SK-N-SH treated with all-trans-retinoic acid at 6 μM for 48 hours (cell line): ENCODE results near the gene MRPL19.
"Not testable (repeated sequence)": the region's sequence is repeated elsewhere in the genome, so short reads cannot be mapped to it uniquely, and the experiment has no call there.

Experiments
- ATAC-seq: fragments of 200-7000 bp; cut with Tn5 transposase; 3 replicates; pipeline ENCODE4 v1.9.1; 2020; ENCODE audit warnings: mild to moderate bottlenecking, moderate library complexity
- ARNTL ChIP-seq: fragments of 450-650 bp; formaldehyde crosslinking; IDR thresholded peaks from 2 replicates; pipeline ENCODE4 v1.5.0; 2020; ENCODE audit warnings: low read depth, mild to moderate bottlenecking, moderate library complexity, borderline replicate concordance
- BACH2 ChIP-seq: fragments of 250-450 bp; sonication (Bioruptor Pico); IDR thresholded peaks from 2 replicates; pipeline ENCODE4 v1.9.0; 2021; ENCODE audit warnings: mild to moderate bottlenecking, borderline replicate concordance
- CREB5 ChIP-seq: fragments of 250-450 bp; sonication (Bioruptor Pico); IDR thresholded peaks from 2 replicates; pipeline ENCODE4 v1.5.1; 2020; ENCODE audit warnings: low read depth, mild to moderate bottlenecking, moderate library complexity
- CSDC2 ChIP-seq: fragments of 250-450 bp; sonication (Bioruptor Pico); IDR thresholded peaks from 2 replicates; pipeline ENCODE4 v1.5.0; 2020; ENCODE audit warnings: mild to moderate bottlenecking, moderate library complexity
- CSRNP3 ChIP-seq: fragments of 250-450 bp; sonication (Bioruptor Pico); IDR thresholded peaks from 2 replicates; pipeline ENCODE4 v1.5.1; 2021; ENCODE audit warnings: mild to moderate bottlenecking, moderate library complexity
- ESRRG ChIP-seq: fragments of 250-450 bp; sonication (Bioruptor Pico); IDR thresholded peaks from 2 replicates; pipeline ENCODE4 v1.6.1; 2021; ENCODE audit warnings: mild to moderate bottlenecking
- GLIS3 ChIP-seq: fragments of 250-450 bp; sonication (Bioruptor Pico); IDR thresholded peaks from 2 replicates; pipeline ENCODE4 v1.5.0; 2020; ENCODE audit warnings: mild to moderate bottlenecking, moderate library complexity
- ISL1 ChIP-seq: fragments of 250-450 bp; sonication (Bioruptor Pico); IDR thresholded peaks from 2 replicates; pipeline ENCODE4 v2.1.2; 2022; ENCODE audit warnings: mild to moderate bottlenecking, moderate library complexity
- OSR1 ChIP-seq: fragments of 250-450 bp; sonication (Bioruptor Pico); IDR thresholded peaks from 2 replicates; pipeline ENCODE4 v1.8.0; 2022; ENCODE audit warnings: moderate library complexity, mild to moderate bottlenecking, inconsistent platforms
- PATZ1 ChIP-seq: fragments of 250-450 bp; sonication (Bioruptor Pico); IDR thresholded peaks from 2 replicates; pipeline ENCODE4 v1.8.0; 2020; ENCODE audit warnings: mild to moderate bottlenecking, moderate library complexity, borderline replicate concordance
- POU6F1 ChIP-seq: fragments of 250-450 bp; sonication (Bioruptor Pico); IDR thresholded peaks from 2 replicates; pipeline ENCODE4 v1.8.0; 2021; ENCODE audit warnings: low read depth, mild to moderate bottlenecking, moderate library complexity, borderline replicate concordance
- PPARA ChIP-seq: fragments of 250-450 bp; sonication (Bioruptor Pico); IDR thresholded peaks from 2 replicates; pipeline ENCODE4 v1.5.0; 2020; ENCODE audit warnings: mild to moderate bottlenecking, borderline replicate concordance
- RARB ChIP-seq: fragments of 250-450 bp; sonication (Bioruptor Pico); IDR thresholded peaks from 2 replicates; pipeline ENCODE4 v1.8.0; 2021; ENCODE audit warnings: mild to moderate bottlenecking, moderate library complexity
- SNAI2 ChIP-seq: fragments of 250-450 bp; sonication (Bioruptor Pico); IDR thresholded peaks from 2 replicates; pipeline ENCODE4 v1.5.0; 2020; ENCODE audit warnings: mild to moderate bottlenecking, moderate library complexity
- TCF4 ChIP-seq: fragments of 250-450 bp; sonication (Bioruptor Pico); IDR thresholded peaks from 2 replicates; pipeline ENCODE4 v1.8.0; 2021; ENCODE audit warnings: mild to moderate bottlenecking, moderate library complexity, borderline replicate concordance
- TOX ChIP-seq: fragments of 250-450 bp; sonication (Bioruptor Pico); IDR thresholded peaks from 2 replicates; pipeline ENCODE4 v1.8.0; 2021; ENCODE audit warnings: mild to moderate bottlenecking, moderate library complexity, borderline replicate concordance
- TSHZ2 ChIP-seq: fragments of 250-450 bp; sonication (Bioruptor Pico); IDR thresholded peaks from 2 replicates; pipeline ENCODE4 v1.5.0; 2020; ENCODE audit warnings: mild to moderate bottlenecking, moderate library complexity
- ZC3H10 ChIP-seq: fragments of 250-450 bp; sonication (Bioruptor Pico); IDR thresholded peaks from 2 replicates; pipeline ENCODE4 v1.5.1; 2021; ENCODE audit warnings: mild to moderate bottlenecking, moderate library complexity
- ZFP3 ChIP-seq: fragments of 250-450 bp; sonication (Bioruptor Pico); IDR thresholded peaks from 2 replicates; pipeline ENCODE4 v1.5.0; 2020; ENCODE audit warnings: mild to moderate bottlenecking, moderate library complexity
- ZFP30 ChIP-seq: fragments of 450-650 bp; formaldehyde crosslinking; IDR thresholded peaks from 2 replicates; pipeline ENCODE4 v1.5.0; 2022; ENCODE audit warnings: mild to moderate bottlenecking, moderate library complexity
- ZNF565 ChIP-seq: fragments of 450-650 bp; formaldehyde crosslinking; conservative IDR thresholded peaks from 2 replicates; pipeline ENCODE4 v1.5.0; 2020; ENCODE audit warnings: low read depth, mild to moderate bottlenecking, moderate library complexity
- ZNF70 ChIP-seq: fragments of 450-650 bp; formaldehyde crosslinking; IDR thresholded peaks from 2 replicates; pipeline ENCODE4 v1.5.0; 2020; ENCODE audit warnings: mild to moderate bottlenecking, moderate library complexity
- ZNF8 ChIP-seq: fragments of 450-650 bp; formaldehyde crosslinking; IDR thresholded peaks from 2 replicates; pipeline ENCODE4 v1.5.0; 2020; ENCODE audit warnings: mild to moderate bottlenecking, moderate library complexity

The MRPL19 gene

GRCh38 chr2:75710577-75711253 is 64.1 kb downstream of the MRPL19 start, which contains the start of gene GCFC2:
Gene GCFC2 (minus strand): TSS chr2:75710915. CDS start chr2:75710855, 60 bp downstream.
- TF ChIP-seq TSHZ2 (CRISPR knock-in tag) (peak; percentile 60), CREB5 (CRISPR knock-in tag) (no peak), TCF4 (CRISPR knock-in tag) (no peak), ISL1 (0 out of 2 replicates have a peak, but pooled peaks have one; percentile 10), OSR1 (CRISPR knock-in tag) (no peak), TOX (CRISPR knock-in tag) (no peak), ZC3H10 (CRISPR knock-in tag) (no peak), POU6F1 (CRISPR knock-in tag) (no peak), ZFP30 (CRISPR knock-in tag) (no peak), PPARA (CRISPR knock-in tag) (no peak), ZNF70 (no peak), ZNF565 (no peak), ARNTL (CRISPR knock-in tag) (no peak), SNAI2 (CRISPR knock-in tag) (no peak), CSRNP3 (CRISPR knock-in tag) (no peak), BACH2 (no peak), GLIS3 (CRISPR knock-in tag) (no peak), CSDC2 (CRISPR knock-in tag) (peak; percentile 63; the same call in 1 of the 2 replicates), ESRRG (CRISPR knock-in tag) (no peak), ZFP3 (CRISPR knock-in tag) (0 out of 2 replicates have a peak, but pooled peaks have one; percentile 54), PATZ1 (CRISPR knock-in tag) (no peak), ZNF8 (CRISPR knock-in tag) (no peak), RARB (CRISPR knock-in tag) (no peak)
- ATAC-seq, result peak; percentile 93

- not testable (repeated sequence) for ATAC-seq
These were observed 65.0 kb downstream of the MRPL19 start for GRCh38 chr2:75711590-75711989.

- no peak for ATAC-seq
- TF ChIP-seq ZFP3 (CRISPR knock-in tag) (no peak), ZNF565 (no peak), ISL1 (no peak), TOX (CRISPR knock-in tag) (no peak), ZC3H10 (CRISPR knock-in tag) (no peak)
- TF ChIP-seq, all 23 proteins: peak for 0
These were observed 69.8 kb downstream of the MRPL19 start for GRCh38 chr2:75716406-75716805.
